DOHH2 (cell line): ENCODE measurements around the gene DAGLA.

ENCODE experiments used
- CTCF ChIP-seq: fragments of 200-600 bp; sonication (generic); IDR thresholded peaks from one replicate; pipeline ENCODE4 v1.5.1; 2014; ENCODE audit warnings: antibody characterized with exemption, mild to moderate bottlenecking, low read depth, low read length; ENCODE audit not compliant: poor library complexity, severe bottlenecking
- EZH2phosphoT487 ChIP-seq: fragments of 200-600 bp; sonication (generic); IDR thresholded peaks from 2 replicates; pipeline ENCODE4 v1.6.1; 2017; ENCODE audit warnings: borderline replicate concordance, mild to moderate bottlenecking, antibody characterized with exemption, low read length, moderate library complexity, mixed read lengths

- TF ChIP-seq CTCF (no peak), EZH2phosphoT487 (no peak)
Observed at GRCh38 chr11:61694602-61694939, 14.4 kb downstream of the DAGLA start.
